Tibial nerve (tissue), 4 donors: ENCODE data around the gene SCIMP. TPM values are rescaled to one million over a fixed set of nuclear protein-coding genes. Genes with fewer than 3 reads are reported as not detected.
A peak's percentile ranks its signal among the peaks of the same experiment; 100 is the strongest.

Experiments
- DNase-seq, 2 donors: peaks; one replicate each; pipeline ENCODE4 v3.0.0-alpha.2; 2019; ENCODE audit warnings: low spot score in 2 of 2
- H3K27ac ChIP-seq, 4 donors: fragments of 200-600 bp; sonication (generic) in 3 of 4; one replicate each; pipeline ENCODE4 v1.5.1; 2017 to 2019; ENCODE audit warnings: mild to moderate bottlenecking in 1 of 4
- H3K27me3 ChIP-seq, 2 donors: fragments of 200-600 bp; sonication (generic) in 1 of 2; one replicate each; pipeline versions ENCODE4 v1.5.1 to v1.6.0; 2017 to 2019
- H3K36me3 ChIP-seq, 3 donors: fragments of 200-600 bp; sonication (generic); one replicate each; pipeline ENCODE4 v1.5.1; 2018 to 2019
- H3K4me1 ChIP-seq, 4 donors: fragments of 200-600 bp; sonication (generic) in 3 of 4; one replicate each; pipeline ENCODE4 v1.5.1; 2017 to 2019
- H3K4me3 ChIP-seq, 4 donors: fragments of 200-600 bp; sonication (generic) in 3 of 4; one replicate each; pipeline ENCODE4 v1.5.1; 2017 to 2019; ENCODE audit warnings: mild to moderate bottlenecking in 1 of 4, moderate library complexity in 1 of 4
- H3K9me3 ChIP-seq, 4 donors: fragments of 200-600 bp; sonication (generic) in 3 of 4; one replicate each; pipeline ENCODE4 v1.5.1; 2017 to 2019
- CTCF ChIP-seq, 5 experiments: fragments of 200-600 bp in 3 of 5; fragments of 450-650 bp in 2 of 5; sonication (generic) in 3 of 5; IDR thresholded peaks; one replicate each; pipeline ENCODE4 v1.5.1; 2016 to 2019; ENCODE audit warnings: antibody characterized with exemption in 5 of 5, mild to moderate bottlenecking in 3 of 5, moderate library complexity in 2 of 5
- EP300 ChIP-seq, 2 donors: sonication (generic); formaldehyde crosslinking; IDR thresholded peaks; one replicate each; pipeline ENCODE4 v1.6.1; 2017; ENCODE audit warnings: antibody characterized with exemption in 2 of 2, mild to moderate bottlenecking in 1 of 2
- POLR2A ChIP-seq, 2 donors: fragments of 450-650 bp; IDR thresholded peaks; one replicate each; pipeline ENCODE4 v1.6.1; 2017; ENCODE audit warnings: antibody characterized with exemption in 2 of 2, mild to moderate bottlenecking in 2 of 2, moderate library complexity in 2 of 2
- WGBS, 2 donors: methylation state at CpG; one replicate each; pipeline ENCODE4 v1.1.5; 2018; 5-methylcytosine and 5-hydroxymethylcytosine counted together
- total RNA-seq, 4 donors: library from RNA; depleted of rRNA; stranded (reverse); fragments of >200 nt; gene quantifications; one replicate each; pipeline ENCODE4 v1.1.0, GENCODE V29; 2016

SCIMP gene
- total RNA-seq: 1 to 10 TPM in 3 of 4 donors, under 1 TPM in 1; 0.84 to 3.0 (median 1.5) TPM

GRCh38 chr17:5234645-5235576 lies at the start of gene SCIMP:
TSS of gene SCIMP (minus strand) at chr17:5234860. CDS start at chr17:5234755, 105 bp downstream.
- H3K27me3 ChIP-seq: no peaks in the 10 kb centered on the region
- no peaks in the 10 kb centered on the region for H3K9me3 ChIP-seq
- H3K36me3 ChIP-seq: peaks cover 0 to 38% (median 0%) of the 10 kb centered on the region in 3 donors
- H3K27ac ChIP-seq: peak within 1 kb of the TSS in 3 of 4 donors; percentile 42 to 67 (median 60)
- TF ChIP-seq CTCF (IDR thresholded peaks at IDR 0.05): no peak
- peak in 1 of 2 donors; percentile 29 for TF ChIP-seq POLR2A (IDR thresholded peaks at IDR 0.05)
- peak in 1 of 2 donors; percentile 62 for TF ChIP-seq EP300 (IDR thresholded peaks at IDR 0.05)
- peak; percentile 21 to 30 for DNase-seq
- peaks cover 0 to 4% (median 2%) of the 10 kb centered on the region in 4 donors for H3K4me1 ChIP-seq
- peak within 1 kb of the TSS in 2 of 4 donors; percentile 33 to 36 for H3K4me3 ChIP-seq
- 76 to 90% methylated on average over 18 to 19 of the region's 19 CpGs for WGBS, 2 donors

GRCh38 chr17:5283571-5284315 lies 49.1 kb upstream of the SCIMP start:
- peak overlapping the region in 2 of 4 donors; percentile 63 to 97 for H3K27ac ChIP-seq
- no peaks in the 10 kb centered on the region for H3K27me3 ChIP-seq
- TF ChIP-seq EP300 (IDR thresholded peaks at IDR 0.05) (no peak), POLR2A (IDR thresholded peaks at IDR 0.05) (no peak), CTCF (IDR thresholded peaks at IDR 0.05) (no peak)
- no peaks in the 10 kb centered on the region for H3K9me3 ChIP-seq
- DNase-seq: no peak
- H3K36me3 ChIP-seq: peaks cover 0 to 4% (median 0%) of the 10 kb centered on the region in 3 donors
- peak overlapping the region in 3 of 4 donors; percentile 42 to 99 (median 77) for H3K4me3 ChIP-seq
- H3K4me1 ChIP-seq: peaks cover 0 to 40% (median 17%) of the 10 kb centered on the region in 4 donors
- WGBS, 2 donors: 43% methylated on average over 5 of the region's 5 CpGs

- Histone ChIP-seq H3K9me3 (no peaks in the 10 kb centered on the region), H3K4me1 (peaks cover 0 to 36% (median 17%) of the 10 kb centered on the region in 4 donors), H3K4me3 (peak overlapping the region; percentile 42 to 99 (median 78)), H3K27ac (peak overlapping the region in 3 of 4 donors; percentile 63 to 97 (median 87)), H3K27me3 (no peaks in the 10 kb centered on the region), H3K36me3 (peaks cover 0 to 4% (median 0%) of the 10 kb centered on the region in 3 donors)
- WGBS, 2 donors: 2 to 3% methylated on average over 25 to 33 of the region's 34 CpGs
- no peak for TF ChIP-seq EP300 (IDR thresholded peaks at IDR 0.05)
- no peak for TF ChIP-seq POLR2A (IDR thresholded peaks at IDR 0.05)
- no peak for TF ChIP-seq CTCF (IDR thresholded peaks at IDR 0.05)
- no peak for DNase-seq
Observed at GRCh38 chr17:5282642-5283217, 48.1 kb upstream of the SCIMP start.

GRCh38 chr17:5281814-5282641 lies 47.4 kb upstream of the SCIMP start, which contains the start of gene RABEP1:
TSS of gene RABEP1 (plus strand) at chr17:5282284. CDS start at chr17:5282487, 203 bp downstream.
- WGBS, 2 donors: 1 to 3% methylated on average over 48 to 59 of the region's 98 CpGs
- peak; percentile 28 to 93 for TF ChIP-seq EP300 (IDR thresholded peaks at IDR 0.05)
- peak in 2 of 5 experiments; percentile 13 to 43 for TF ChIP-seq CTCF (IDR thresholded peaks at IDR 0.05)
- peak; percentile 60 to 88 for TF ChIP-seq POLR2A (IDR thresholded peaks at IDR 0.05)
- peak within 1 kb of the TSS; percentile 60 to 99 (median 78) for H3K4me3 ChIP-seq
- H3K27ac ChIP-seq: peak within 1 kb of the TSS; percentile 87 to 97 (median 91)
- H3K27me3 ChIP-seq: no peaks in the 10 kb centered on the region
- H3K36me3 ChIP-seq: peaks cover 0 to 4% (median 0%) of the 10 kb centered on the region in 3 donors
- H3K4me1 ChIP-seq: peaks cover 0 to 33% (median 17%) of the 10 kb centered on the region in 4 donors
- DNase-seq: peak; percentile 82 to 85
- H3K9me3 ChIP-seq: no peaks in the 10 kb centered on the region
